HepG2 (cell line): Measurements from ENCODE around the gene SIRT7. TPM values are rescaled to one million over a fixed set of nuclear protein-coding genes. Genes with fewer than 3 reads are reported as not detected.

Experiments
- BRD4 ChIP-seq: sonication (generic); formaldehyde crosslinking; IDR thresholded peaks from 2 replicates; pipeline ENCODE4 v1.4.0; 2020; ENCODE audit warnings: missing genetic modification reagents
- STAT6 ChIP-seq: sonication (generic); formaldehyde crosslinking; IDR thresholded peaks from 2 replicates; pipeline ENCODE4 v1.4.0; 2020; ENCODE audit warnings: missing genetic modification reagents, mild to moderate bottlenecking, borderline replicate concordance
- ZBTB33 ChIP-seq: sonication (generic); formaldehyde crosslinking; IDR thresholded peaks from 2 replicates; pipeline ENCODE4 v1.4.0; 2020; ENCODE audit warnings: missing genetic modification reagents
- ZBTB49 ChIP-seq: sonication (generic); formaldehyde crosslinking; IDR thresholded peaks from 2 replicates; pipeline ENCODE4 v1.4.0; 2020; ENCODE audit warnings: missing genetic modification reagents, borderline replicate concordance
- ZBTB7B ChIP-seq: sonication (generic); formaldehyde crosslinking; IDR thresholded peaks from 2 replicates; pipeline ENCODE4 v1.4.0; 2020; ENCODE audit warnings: missing genetic modification reagents
- ZC3H4 ChIP-seq: sonication (generic); formaldehyde crosslinking; IDR thresholded peaks from 2 replicates; pipeline ENCODE4 v1.4.0; 2020; ENCODE audit warnings: missing genetic modification reagents, borderline replicate concordance
- ZNF136 ChIP-seq: sonication (generic); formaldehyde crosslinking; IDR thresholded peaks from 2 replicates; pipeline ENCODE4 v1.8.1; 2022; ENCODE audit warnings: low read depth, mild to moderate bottlenecking, moderate library complexity, missing genetic modification reagents
- ZNF225 ChIP-seq: sonication (generic); formaldehyde crosslinking; IDR thresholded peaks from 2 replicates; pipeline ENCODE4 v1.4.0; 2020; ENCODE audit warnings: mild to moderate bottlenecking, missing genetic modification reagents
- ZNF251 ChIP-seq: sonication (generic); formaldehyde crosslinking; IDR thresholded peaks from 2 replicates; pipeline ENCODE4 v1.9.0; 2021; ENCODE audit warnings: mild to moderate bottlenecking, missing genetic modification reagents
- ZNF282 ChIP-seq: fragments of 450-650 bp; IDR thresholded peaks from 2 replicates; pipeline ENCODE4 v1.6.1; 2018; ENCODE audit not compliant: partially characterized antibody
- ZNF713 ChIP-seq: sonication (generic); formaldehyde crosslinking; IDR thresholded peaks from 2 replicates; pipeline ENCODE4 v1.4.0; 2020; ENCODE audit warnings: mild to moderate bottlenecking, missing genetic modification reagents
- polyA plus RNA-seq, 8 experiments: library from polyadenylated mRNA; depleted of rRNA in 3 of 8; stranded (reverse) in 7 of 8; unstranded in 1 of 8; fragments of >200 nt; fragmentation: Illumina TruSeq in 4 of 8; extraction: Trizol in 4 of 8; gene quantifications; 2 replicates each; pipeline versions ENCODE4 v1.2.1 to v1.2.3, GENCODE V29; 2011 to 2016; ENCODE audit warnings: low read depth in 4 of 8, missing spikeins in 1 of 8, mixed read lengths in 1 of 8; ENCODE audit not compliant: insufficient read depth in 1 of 8
- total RNA-seq, 5 experiments: library from RNA; depleted of rRNA; stranded (reverse); fragments of >200 nt; fragmentation: Illumina TruSeq; extraction: Trizol; gene quantifications; 2 replicates each; pipeline ENCODE4 v1.2.3, GENCODE V29; 2016; ENCODE audit warnings: low read depth in 1 of 5
- TF ChIP-seq, protein P1 (sequence below): sonication (generic); formaldehyde crosslinking; IDR thresholded peaks from 2 replicates; pipeline ENCODE4 v1.9.0; 2021; ENCODE audit warnings: missing genetic modification reagents, borderline replicate concordance

The SIRT7 gene
- total and polyA plus RNA-seq, 2 of the 13 experiments (the other 11 are each of a cell fraction or from before 2014, with no cell fraction given): 8.3 to 24.8 TPM

GRCh38 chr17:81909966-81910839, 7.8 kb downstream of the SIRT7 start (continued):
- TF ChIP-seq ZNF225 (no peak), STAT6 (peak; percentile 44; the same call in 1 of the 2 replicates), ZBTB49 (no peak), ZNF136 (CRISPR knock-in tag) (no peak), ZNF713 (CRISPR knock-in tag) (0 out of 2 replicates have a peak, but pooled peaks have one; percentile 34), ZNF251 (CRISPR knock-in tag) (no peak), ZNF282 (peak; percentile 16), ZBTB7B (CRISPR knock-in tag) (peak; percentile 51; the same call in 1 of the 2 replicates), ZC3H4 (peak; percentile 97), ZBTB33 (CRISPR knock-in tag) (peak; percentile 46; the same call in 1 of the 2 replicates), BRD4 (CRISPR knock-in tag) (0 out of 2 replicates have a peak, but pooled peaks have one; percentile 9)
- TF ChIP-seq, protein P1, sequence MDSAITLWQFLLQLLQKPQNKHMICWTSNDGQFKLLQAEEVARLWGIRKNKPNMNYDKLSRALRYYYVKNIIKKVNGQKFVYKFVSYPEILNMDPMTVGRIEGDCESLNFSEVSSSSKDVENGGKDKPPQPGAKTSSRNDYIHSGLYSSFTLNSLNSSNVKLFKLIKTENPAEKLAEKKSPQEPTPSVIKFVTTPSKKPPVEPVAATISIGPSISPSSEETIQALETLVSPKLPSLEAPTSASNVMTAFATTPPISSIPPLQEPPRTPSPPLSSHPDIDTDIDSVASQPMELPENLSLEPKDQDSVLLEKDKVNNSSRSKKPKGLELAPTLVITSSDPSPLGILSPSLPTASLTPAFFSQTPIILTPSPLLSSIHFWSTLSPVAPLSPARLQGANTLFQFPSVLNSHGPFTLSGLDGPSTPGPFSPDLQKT: no peak
